GM21423 (cell line): ENCODE measurements around the gene FYB2.

Source experiments
- ATAC-seq: cut with Tn5 transposase; IDR thresholded peaks from one replicate; pipeline ENCODE4 v1.9.1; 2021; ENCODE audit warnings: mild to moderate bottlenecking, moderate library complexity; ENCODE audit not compliant: unreplicated experiment

FYB2 gene

GRCh38 chr1:56726706-56727105 is 92.5 kb downstream of the FYB2 start:
- ATAC-seq: no peak

- ATAC-seq: no peak
Observed at GRCh38 chr1:56719171-56719570, 100.0 kb downstream of the FYB2 start.

GRCh38 chr1:56715156-56715555 is 104.0 kb downstream of the FYB2 start:
- no peak for ATAC-seq

- no peak for ATAC-seq
Observed at GRCh38 chr1:56713112-56713511, 106.1 kb downstream of the FYB2 start.

- ATAC-seq: no peak
Observed at GRCh38 chr1:56712150-56712549, 107.1 kb downstream of the FYB2 start.

- no peak for ATAC-seq
Observed at GRCh38 chr1:56710646-56711045, 108.6 kb downstream of the FYB2 start.

GRCh38 chr1:56709995-56710394 is 109.2 kb downstream of the FYB2 start:
- ATAC-seq: no peak

- peak; percentile 53 for ATAC-seq
Observed at GRCh38 chr1:56709269-56709880, 109.8 kb downstream of the FYB2 start.

GRCh38 chr1:56707379-56707778 is 111.8 kb downstream of the FYB2 start:
- no peak for ATAC-seq

GRCh38 chr1:56703747-56704146 is 115.5 kb downstream of the FYB2 start:
- ATAC-seq: no peak

- ATAC-seq: no peak
Observed at GRCh38 chr1:56696663-56697062, 122.5 kb downstream of the FYB2 start.

- peak; percentile 78 for ATAC-seq
Observed at GRCh38 chr1:56688522-56689026, 130.6 kb downstream of the FYB2 start.

- no peak for ATAC-seq
Observed at GRCh38 chr1:56686169-56686568, 133.0 kb downstream of the FYB2 start.

- no peak for ATAC-seq
Observed at GRCh38 chr1:56683569-56683968, 135.6 kb downstream of the FYB2 start.

- no peak for ATAC-seq
Observed at GRCh38 chr1:56676571-56677035, 142.6 kb downstream of the FYB2 start.

- no peak for ATAC-seq
Observed at GRCh38 chr1:56675763-56676162, 143.4 kb downstream of the FYB2 start.

GRCh38 chr1:56672579-56672978 is 146.6 kb downstream of the FYB2 start:
- ATAC-seq: no peak

GRCh38 chr1:56671542-56671941 is 147.7 kb downstream of the FYB2 start:
- ATAC-seq: no peak

GRCh38 chr1:56671085-56671484 is 148.1 kb downstream of the FYB2 start:
- ATAC-seq: no peak

- ATAC-seq: no peak
Observed at GRCh38 chr1:56670350-56670749, 148.9 kb downstream of the FYB2 start.
